ENCODE measurements around the gene SLC25A21. TPM values are rescaled to one million over a fixed set of nuclear protein-coding genes. Genes with fewer than 3 reads are reported as not detected.

SLC25A21 gene
- total RNA-seq, 1 donor from 2014 or later: 6.4 TPM

DNA sequence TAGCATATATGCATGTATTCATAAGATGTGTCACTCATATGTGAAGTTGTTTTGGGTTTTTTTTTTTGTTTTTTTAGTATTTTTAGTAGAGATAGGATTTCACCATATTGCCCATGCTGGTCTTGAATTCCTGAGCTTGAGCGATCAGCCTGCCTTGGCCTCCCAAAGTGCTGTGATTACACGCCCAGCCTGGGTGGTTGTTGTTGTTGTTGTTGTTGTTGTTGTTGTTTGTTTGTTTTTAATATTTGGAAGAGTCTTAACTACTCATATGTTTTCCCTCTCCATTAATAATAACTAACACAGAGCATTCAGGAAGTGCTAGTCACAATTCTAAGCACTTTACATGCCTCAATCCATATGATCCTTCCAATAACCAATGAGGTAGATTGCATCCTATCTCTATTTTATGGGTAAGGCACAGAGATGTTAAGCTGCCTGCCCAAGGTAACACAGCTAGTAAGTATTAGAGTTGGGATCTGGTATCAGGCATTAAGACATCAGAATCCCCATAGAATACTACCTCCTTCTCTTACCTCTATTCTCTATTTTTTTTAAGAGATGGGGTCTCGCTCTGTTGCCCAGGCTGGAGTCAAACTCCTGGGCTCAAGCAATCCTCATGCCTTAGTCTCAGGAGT is 27.6 kb downstream of the SLC25A21 start:
- no peak overlapping the region for H3K4me3 ChIP-seq
- H2AFZ ChIP-seq (replicated peaks): no peak overlapping the region
- Mint-ChIP-seq H3K36me3 (no peaks in the 10 kb centered on the region), H3K27ac (no peak overlapping the region), H3K27me3 (ENCODE audit: insufficient read depth, low read depth) (no peaks in the 10 kb centered on the region), H3K4me1 (no peaks in the 10 kb centered on the region), H3K9me3 (no peaks in the 10 kb centered on the region), H3K4me3 (no peak overlapping the region)
- H3K4me2 ChIP-seq: no peak overlapping the region
- TF ChIP-seq EZH2 (IDR thresholded peaks at IDR 0.05): no peak
- TF ChIP-seq, protein P1, sequence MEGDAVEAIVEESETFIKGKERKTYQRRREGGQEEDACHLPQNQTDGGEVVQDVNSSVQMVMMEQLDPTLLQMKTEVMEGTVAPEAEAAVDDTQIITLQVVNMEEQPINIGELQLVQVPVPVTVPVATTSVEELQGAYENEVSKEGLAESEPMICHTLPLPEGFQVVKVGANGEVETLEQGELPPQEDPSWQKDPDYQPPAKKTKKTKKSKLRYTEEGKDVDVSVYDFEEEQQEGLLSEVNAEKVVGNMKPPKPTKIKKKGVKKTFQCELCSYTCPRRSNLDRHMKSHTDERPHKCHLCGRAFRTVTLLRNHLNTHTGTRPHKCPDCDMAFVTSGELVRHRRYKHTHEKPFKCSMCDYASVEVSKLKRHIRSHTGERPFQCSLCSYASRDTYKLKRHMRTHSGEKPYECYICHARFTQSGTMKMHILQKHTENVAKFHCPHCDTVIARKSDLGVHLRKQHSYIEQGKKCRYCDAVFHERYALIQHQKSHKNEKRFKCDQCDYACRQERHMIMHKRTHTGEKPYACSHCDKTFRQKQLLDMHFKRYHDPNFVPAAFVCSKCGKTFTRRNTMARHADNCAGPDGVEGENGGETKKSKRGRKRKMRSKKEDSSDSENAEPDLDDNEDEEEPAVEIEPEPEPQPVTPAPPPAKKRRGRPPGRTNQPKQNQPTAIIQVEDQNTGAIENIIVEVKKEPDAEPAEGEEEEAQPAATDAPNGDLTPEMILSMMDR (IDR thresholded peaks at IDR 0.05): no peak
- no peak overlapping the region for H3K9ac ChIP-seq
- no peak for DNase-seq (ENCODE audit: low spot score)
- H4K20me1 ChIP-seq (ENCODE audit: low read depth): no peaks in the 10 kb centered on the region
- H3K4me1 ChIP-seq: no peaks in the 10 kb centered on the region
- no peaks in the 10 kb centered on the region for H3K27me3 ChIP-seq
- H3K27ac ChIP-seq: no peak overlapping the region
- H3K9me3 ChIP-seq (ENCODE audit: low read depth): no peaks in the 10 kb centered on the region
- H3K36me3 ChIP-seq: no peaks in the 10 kb centered on the region
- H3K79me2 ChIP-seq (ENCODE audit: low read depth): no peaks in the 10 kb centered on the region
- H3F3A ChIP-seq (ENCODE audit: low read depth): no peaks in the 10 kb centered on the region

DNA sequence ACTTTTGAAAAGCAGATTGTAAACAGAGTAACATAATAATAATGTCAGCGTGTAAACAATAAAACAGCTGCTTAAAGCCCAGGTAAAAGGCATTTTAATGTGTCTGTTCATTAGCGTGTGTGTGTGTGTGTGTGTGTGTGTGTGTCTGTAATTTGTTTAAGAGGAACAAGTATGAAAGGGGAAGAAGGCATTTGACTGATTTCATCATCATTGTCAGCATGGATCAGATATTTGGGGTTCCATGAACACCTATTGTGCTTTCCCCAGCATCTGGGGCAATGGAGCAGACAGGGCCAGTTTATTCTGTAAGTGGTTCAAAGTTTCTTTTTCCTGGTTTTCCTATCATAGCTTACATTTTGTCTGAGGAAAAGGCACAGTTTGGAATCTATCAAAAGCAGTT is 28.9 kb downstream of the SLC25A21 start:
- H3K4me1 ChIP-seq: no peaks in the 10 kb centered on the region
- H3F3A ChIP-seq (ENCODE audit: low read depth): no peaks in the 10 kb centered on the region
- no peak overlapping the region for H2AFZ ChIP-seq (replicated peaks)
- no peak overlapping the region for H3K27ac Mint-ChIP-seq
- H3K4me1 Mint-ChIP-seq: no peaks in the 10 kb centered on the region
- H4K20me1 ChIP-seq (ENCODE audit: low read depth): no peaks in the 10 kb centered on the region
- H3K36me3 ChIP-seq: no peaks in the 10 kb centered on the region
- H3K4me3 Mint-ChIP-seq: no peak overlapping the region
- no peak overlapping the region for H3K9ac ChIP-seq
- DNase-seq (ENCODE audit: low spot score): no peak
- H3K9me3 Mint-ChIP-seq: no peaks in the 10 kb centered on the region
- no peaks in the 10 kb centered on the region for H3K9me3 ChIP-seq (ENCODE audit: low read depth)
- no peak overlapping the region for H3K4me2 ChIP-seq
- no peaks in the 10 kb centered on the region for H3K27me3 ChIP-seq
- no peaks in the 10 kb centered on the region for H3K79me2 ChIP-seq (ENCODE audit: low read depth)
- H3K36me3 Mint-ChIP-seq: no peaks in the 10 kb centered on the region
- H3K27me3 Mint-ChIP-seq (ENCODE audit: insufficient read depth, low read depth): no peaks in the 10 kb centered on the region
- TF ChIP-seq EZH2 (IDR thresholded peaks at IDR 0.05) (no peak), EZH2phosphoT487 (IDR thresholded peaks at IDR 0.05) (no peak)
- TF ChIP-seq, protein P1 (IDR thresholded peaks at IDR 0.05): no peak
- no peak overlapping the region for H3K4me3 ChIP-seq
- no peak overlapping the region for H3K27ac ChIP-seq

DNA sequence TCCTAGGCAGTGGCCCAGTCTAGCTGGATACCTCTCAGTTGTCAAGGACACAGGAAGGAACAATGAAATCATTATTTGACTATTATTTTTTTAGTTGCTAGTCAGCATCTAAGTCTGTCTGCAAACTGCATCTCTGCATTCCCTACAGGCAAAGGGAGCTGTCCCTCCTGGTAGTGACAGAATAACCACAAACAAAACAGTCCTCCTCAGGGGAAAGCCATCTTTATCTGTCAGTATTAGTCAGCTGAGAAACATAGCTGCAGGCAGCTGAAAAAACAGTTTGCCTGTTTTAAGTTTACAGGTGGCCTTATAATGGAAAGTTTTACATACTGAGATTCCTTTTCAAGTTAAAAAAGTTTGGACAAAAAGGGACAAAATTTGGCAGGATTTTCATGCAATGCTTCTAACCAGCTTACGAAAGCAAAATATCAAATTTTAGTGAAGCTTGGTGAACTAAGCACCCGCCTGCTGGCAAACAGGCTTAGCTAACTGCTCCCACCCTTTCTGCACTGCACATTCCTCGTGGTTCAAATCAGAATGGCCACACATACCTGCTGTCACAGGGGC is 29.5 kb downstream of the SLC25A21 start:
- no peak overlapping the region for H3K27ac ChIP-seq
- no peaks in the 10 kb centered on the region for H3K27me3 ChIP-seq
- H3K9me3 Mint-ChIP-seq: no peaks in the 10 kb centered on the region
- no peak overlapping the region for H3K4me2 ChIP-seq
- no peaks in the 10 kb centered on the region for H3K27me3 Mint-ChIP-seq (ENCODE audit: insufficient read depth, low read depth)
- no peak overlapping the region for H3K9ac ChIP-seq
- H2AFZ ChIP-seq (replicated peaks): no peak overlapping the region
- no peaks in the 10 kb centered on the region for H3F3A ChIP-seq (ENCODE audit: low read depth)
- H3K27ac Mint-ChIP-seq: no peak overlapping the region
- TF ChIP-seq EZH2phosphoT487 (IDR thresholded peaks at IDR 0.05) (no peak), EZH2 (IDR thresholded peaks at IDR 0.05) (no peak)
- TF ChIP-seq, protein P1 (IDR thresholded peaks at IDR 0.05): no peak
- H3K4me1 ChIP-seq: no peaks in the 10 kb centered on the region
- no peaks in the 10 kb centered on the region for H3K36me3 ChIP-seq
- no peak overlapping the region for H3K4me3 ChIP-seq
- H3K36me3 Mint-ChIP-seq: no peaks in the 10 kb centered on the region
- H3K79me2 ChIP-seq (ENCODE audit: low read depth): no peaks in the 10 kb centered on the region
- H3K4me3 Mint-ChIP-seq: no peak overlapping the region
- no peaks in the 10 kb centered on the region for H3K4me1 Mint-ChIP-seq
- peak; percentile 8 for DNase-seq (ENCODE audit: low spot score)
- H4K20me1 ChIP-seq (ENCODE audit: low read depth): no peaks in the 10 kb centered on the region
- H3K9me3 ChIP-seq (ENCODE audit: low read depth): no peaks in the 10 kb centered on the region
